T-helper 22 cell (primary cell): ENCODE results near the gene POR.
"Not testable (repeated sequence)": the region's sequence is repeated elsewhere in the genome, so short reads cannot be mapped to it uniquely, and the experiment has no call there.

Experiments
- DNase-seq: peaks from one replicate; pipeline ENCODE4 v3.0.0-alpha.2; 2020; ENCODE audit warnings: low read depth

Gene POR

DNA sequence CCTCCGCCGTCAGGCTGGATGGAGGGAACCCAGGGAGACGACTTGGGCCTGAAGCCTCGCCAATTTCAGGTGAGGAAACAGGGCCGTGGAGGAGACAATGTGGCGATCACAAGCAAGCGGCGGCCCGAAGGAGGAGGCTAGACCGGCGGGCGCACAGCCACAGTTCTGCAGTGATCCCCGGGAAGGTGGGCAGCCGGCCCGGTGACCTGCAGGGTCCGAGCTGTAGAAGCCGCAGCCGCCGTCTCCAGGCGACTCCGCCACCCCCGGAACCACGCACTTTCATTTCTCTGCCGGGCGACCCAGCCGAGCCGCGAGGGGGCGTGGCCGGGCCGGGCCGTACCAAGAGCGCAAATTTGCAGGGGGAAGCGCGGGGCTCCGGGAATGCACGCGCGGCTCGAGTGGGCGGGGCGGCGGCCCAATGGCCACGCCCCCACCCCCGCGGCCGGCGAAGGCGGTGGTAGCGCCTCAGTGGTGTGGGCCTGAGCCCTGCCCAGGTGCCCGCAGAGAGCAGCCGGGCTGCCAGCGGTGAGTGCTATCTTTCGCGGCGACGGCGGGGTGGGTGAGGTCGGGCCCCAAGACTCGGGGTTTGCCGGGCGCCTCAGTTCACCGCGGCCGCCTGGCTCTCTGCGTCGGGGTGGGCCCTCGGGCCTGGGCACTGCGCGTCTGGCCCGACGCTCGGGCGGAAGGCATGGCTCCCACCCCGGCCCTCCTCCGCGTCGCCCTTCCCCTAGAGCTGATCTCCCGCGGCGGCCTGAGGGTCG is at the start of gene POR:
Gene POR (plus strand): TSS at position 501 of the 761 bp plus-strand sequence. CDS start 38,847 bp downstream, outside the sequence.
- DNase-seq = peak; percentile 92

DNA sequence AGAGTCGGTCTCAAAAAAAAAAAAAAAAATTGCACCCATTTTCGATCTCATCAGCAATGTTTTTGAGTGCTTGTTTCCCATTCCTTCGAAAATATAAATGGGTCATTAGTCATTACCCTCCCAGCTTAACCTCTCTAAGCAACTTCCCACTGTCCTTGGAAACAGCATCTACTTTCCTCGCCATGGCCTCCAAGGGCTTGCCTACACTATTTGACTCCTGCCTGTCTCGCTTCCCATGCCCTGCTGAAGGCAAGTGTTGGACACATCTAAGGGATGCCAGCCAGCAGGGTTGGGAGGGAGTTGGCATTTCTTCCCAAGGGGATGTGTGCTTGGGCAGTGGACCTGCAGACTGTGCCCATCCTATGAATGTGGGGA is 48.9 kb upstream of the POR start:
- no peak for DNase-seq

DNA sequence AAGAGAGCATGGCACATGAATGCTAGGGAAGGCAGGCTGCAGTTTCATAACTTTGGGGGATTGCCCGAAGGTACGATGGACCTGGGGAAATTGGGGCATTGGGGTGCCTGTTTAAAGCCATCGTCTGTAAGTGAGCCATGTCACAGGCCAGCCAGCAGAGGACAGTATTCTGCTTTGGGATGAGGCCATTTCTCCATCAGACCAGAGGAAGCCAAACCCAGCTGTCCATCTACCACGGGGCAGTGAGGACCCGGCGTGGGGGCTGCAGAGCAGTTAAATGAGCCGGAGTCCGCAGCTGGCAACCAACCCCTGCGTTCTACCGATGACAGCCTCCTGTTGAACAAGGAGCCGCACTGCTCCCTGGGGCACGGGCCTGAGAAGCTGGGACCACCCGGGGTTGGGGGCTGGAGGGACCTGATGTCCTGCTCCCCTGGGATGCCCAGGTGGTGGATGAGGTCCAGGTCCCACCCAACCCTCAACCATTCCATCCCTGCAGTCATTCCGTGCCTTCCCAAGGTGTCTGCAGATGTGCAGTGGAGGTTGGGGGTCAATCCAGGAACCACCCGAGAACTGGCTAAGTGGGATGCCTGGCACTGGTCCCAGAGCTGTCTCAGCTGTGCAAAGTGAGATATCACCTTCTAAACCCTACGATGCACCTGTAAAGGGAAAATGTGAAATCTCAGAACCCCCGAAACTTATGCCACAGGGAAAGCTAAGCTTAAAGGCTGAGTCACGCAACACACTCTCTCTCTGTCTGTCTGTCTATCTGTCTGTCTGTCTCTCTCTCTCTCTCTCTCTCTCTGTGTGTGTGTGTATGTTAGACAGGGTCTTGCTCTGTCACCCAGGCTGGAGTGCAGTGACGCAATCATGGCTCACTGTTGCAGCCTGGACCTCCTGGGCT is 48.2 kb upstream of the POR start:
- peak; percentile 14 for DNase-seq

DNA sequence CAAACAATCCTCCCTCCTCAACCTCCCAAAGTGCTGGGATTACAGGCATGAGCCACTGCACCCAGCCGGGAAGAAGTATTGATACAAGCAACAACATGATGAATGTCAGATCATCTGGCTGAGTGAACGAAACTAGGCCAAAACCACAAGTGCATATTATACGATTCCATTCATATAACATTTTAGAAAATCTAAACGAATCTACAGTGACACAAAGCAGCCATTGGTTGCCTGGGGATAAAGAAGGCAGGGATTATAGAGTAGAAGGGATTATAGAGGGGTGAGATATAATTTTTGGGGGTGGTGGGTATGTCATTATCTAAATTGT is 47.6 kb upstream of the POR start:
- no peak for DNase-seq

DNA sequence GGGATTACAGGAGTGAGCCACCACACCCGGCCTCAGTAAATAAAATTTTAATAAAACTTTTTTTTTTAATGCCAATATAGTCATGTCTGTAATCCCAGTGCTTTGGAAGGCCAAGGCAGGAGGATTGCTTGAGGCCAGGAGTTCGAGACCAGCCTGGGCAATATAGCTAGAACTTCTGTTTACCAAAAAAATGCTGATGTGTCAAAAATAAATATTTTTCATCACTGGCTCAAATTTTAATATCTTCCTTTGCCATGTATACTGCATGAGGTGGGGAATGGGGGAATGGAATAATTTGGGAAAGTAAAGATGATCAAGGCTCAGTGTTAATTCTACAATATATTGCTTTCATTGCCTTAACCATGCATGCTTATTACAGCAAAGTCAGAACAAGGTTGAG is 46.8 kb upstream of the POR start:
- no peak for DNase-seq

DNA sequence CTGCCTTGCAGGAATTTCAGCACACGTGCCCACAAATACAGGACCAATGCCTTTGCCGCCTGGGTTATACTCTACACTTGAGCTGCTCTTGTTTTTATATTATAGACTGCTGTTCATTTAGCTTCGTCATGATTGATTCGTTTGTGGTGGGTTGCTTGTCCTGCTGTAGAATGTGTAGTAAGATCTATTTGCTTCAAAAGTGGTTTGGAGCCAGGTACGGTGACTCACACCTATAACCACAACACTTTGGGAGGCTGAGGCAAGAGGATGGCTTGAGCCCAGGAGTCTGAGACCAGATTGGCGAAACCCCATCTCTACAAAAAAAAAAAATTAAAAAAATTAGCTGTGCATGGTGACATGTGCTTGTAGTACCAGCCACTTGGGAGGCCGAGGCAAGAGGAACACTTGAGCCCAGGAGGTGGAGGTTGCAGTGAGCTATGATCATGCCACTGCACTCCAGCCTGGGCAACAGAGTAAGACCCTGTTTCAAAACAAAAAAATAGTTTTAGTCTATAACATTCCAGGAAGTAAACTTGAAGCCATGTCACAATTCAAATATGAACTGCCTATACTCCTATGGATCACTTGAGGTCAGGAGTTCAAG is 45.1 kb upstream of the POR start:
- no peak for DNase-seq

DNA sequence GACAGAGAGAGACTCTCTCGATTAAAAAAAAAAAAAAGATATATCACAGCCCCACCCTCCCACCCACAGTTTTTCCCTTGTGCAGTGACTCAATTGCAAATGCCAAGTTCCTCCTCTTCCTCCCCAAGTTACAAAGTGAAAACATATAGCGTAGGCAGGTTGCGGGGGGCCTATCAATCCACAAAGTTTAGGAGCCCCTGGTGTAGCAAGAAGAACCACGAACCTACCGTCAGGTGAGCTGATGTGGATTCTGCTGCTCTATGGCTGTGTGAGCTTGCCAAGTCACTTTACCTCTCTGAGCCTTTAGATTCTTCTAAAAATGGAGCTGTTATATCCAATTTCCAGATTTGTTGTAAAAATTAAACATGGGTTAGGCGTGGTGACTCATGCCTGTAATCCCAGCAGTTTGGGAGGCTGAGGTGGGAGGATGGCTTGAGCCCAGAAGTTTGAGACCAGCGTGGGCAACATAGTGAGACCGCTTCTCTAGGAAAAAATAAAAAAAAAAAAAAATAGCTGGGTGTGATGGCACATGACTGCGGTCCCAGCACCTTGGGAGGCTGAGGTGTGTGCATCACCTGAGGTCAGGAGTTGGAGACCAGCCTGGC is 44.3 kb upstream of the POR start:
- no peak for DNase-seq

DNA sequence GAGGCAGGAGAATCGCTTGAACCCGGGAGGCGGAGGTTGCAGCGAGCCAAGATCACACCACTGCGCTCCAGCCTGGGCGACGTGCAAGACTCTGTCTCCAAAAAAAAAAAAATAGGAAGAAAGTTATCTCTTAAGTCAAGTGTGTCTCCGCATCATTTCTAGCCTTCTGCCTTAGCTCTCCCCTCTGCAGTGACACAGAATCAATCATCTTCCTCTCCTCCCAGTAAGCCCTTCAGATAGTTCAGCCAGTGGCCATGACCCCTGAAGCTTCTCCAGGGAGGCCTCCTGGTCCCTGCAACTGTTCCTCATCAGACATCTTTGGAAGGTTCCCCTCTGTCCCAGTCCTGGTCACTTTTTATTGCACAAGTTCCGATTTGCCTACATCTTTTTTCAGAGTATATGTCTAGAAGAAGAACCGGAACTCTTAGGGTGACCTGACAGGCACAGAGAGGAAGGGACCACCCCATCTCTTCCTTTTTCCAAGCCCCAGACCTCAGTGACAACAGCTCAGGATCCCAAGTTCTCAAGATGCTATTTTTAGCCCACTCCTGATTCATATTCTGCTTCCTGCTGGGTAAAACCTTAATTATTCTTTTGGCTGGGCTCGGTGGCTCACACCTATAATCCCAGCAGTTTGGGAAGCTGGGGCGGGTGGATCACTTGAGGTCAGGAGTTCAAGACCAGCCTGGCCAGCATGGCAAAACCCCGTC is 42.7 kb upstream of the POR start:
- no peak for DNase-seq

DNA sequence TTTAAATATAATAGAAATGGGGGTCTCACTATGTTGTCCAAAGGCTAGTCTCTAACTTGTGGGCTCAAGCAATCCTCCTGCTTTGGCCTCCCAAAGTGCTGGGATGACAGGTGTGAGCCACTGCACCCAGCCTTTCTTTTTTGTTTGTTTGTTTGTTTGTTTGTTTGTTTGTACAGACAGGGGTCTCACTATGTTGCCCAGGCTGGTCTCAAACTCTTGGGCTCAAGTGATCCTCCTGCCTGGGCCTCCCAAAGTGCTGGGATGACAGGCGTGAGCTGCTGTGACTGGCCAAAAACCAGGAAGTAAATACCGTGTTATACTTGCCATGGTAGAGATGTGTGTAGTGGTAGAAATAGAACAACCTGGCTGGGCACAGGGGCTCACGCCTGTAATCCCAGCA is 40.8 kb upstream of the POR start:
- DNase-seq = not testable (repeated sequence)

DNA sequence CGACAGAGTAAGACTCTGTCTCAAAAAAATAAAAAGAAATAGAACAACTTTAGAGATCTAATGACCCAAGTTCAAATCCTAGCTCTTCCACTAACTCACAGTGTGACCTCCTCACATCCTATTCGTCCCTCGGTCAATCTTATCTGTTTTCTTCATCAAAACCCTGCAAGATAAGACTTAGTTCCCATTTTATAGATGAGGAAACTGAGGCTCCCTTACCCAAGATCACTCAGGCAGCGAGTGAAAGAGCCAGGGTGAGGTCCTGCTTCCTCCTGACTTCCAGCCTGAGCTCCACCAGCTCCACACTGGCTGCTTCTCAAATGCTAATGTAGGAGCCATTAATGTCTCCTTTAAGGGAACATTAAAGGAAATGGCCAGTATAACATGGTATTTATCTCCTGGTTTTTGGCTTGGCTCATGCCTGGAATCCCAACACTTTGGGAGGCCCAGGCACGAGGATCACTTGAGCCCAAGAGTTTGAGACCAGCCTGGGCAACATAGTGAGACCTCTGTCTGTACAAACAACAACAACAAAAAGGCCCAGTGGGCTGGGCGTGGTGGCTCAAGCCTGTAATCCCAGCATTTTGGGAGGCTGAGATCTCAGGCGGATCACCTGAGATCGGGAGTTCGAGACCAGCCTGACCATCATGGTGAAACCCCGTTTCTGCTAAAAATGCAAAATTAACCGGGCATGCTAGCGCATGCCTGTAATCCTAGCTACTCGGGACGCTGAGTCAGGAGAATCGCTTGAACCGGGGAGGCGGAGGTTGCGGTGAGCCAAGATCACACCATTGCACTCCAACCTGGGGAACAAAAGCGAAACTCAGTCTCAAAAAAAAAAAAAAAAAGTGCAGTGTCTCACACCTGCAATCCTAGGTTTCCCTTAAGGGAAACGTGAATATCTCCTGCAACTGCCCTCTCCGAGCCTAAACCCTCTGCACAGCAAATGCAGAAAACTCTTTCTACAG is 39.6 kb upstream of the POR start:
- DNase-seq = no peak

DNA sequence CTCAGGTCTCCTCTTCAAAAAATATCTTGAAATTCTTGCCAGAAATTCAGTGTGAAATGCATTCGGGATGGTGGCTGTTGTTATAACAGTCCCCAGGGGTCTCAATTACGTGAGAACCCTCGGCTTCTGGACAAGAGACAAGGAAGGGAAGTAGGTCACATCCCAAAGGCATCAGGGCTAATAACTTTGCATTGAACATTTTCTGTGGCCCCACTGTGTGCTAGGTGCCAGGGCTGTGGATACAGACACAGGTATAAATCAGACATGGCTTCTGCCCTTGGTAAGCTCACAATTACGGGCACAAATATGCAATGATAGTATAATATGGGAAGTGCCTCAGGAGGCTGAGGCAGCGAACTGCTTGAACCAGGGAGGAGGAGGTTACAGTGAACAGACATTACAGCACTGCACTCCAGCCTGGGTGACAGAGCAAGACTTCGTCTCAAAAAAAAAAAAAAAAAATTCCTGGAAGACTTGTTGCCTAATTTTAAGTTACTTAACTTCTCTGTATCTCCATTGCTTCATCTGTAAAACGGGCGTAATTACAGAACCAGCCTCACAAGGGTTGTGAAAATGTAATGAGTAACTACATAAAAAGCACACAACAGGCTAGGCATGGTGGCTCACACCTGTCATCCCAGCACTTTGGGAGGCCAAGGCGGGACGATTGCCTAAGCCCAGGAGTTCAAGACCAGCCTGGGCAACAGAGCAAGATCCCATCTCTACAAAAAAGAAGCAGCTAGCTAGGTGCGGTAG is 38.7 kb upstream of the POR start:
- no peak for DNase-seq

DNA sequence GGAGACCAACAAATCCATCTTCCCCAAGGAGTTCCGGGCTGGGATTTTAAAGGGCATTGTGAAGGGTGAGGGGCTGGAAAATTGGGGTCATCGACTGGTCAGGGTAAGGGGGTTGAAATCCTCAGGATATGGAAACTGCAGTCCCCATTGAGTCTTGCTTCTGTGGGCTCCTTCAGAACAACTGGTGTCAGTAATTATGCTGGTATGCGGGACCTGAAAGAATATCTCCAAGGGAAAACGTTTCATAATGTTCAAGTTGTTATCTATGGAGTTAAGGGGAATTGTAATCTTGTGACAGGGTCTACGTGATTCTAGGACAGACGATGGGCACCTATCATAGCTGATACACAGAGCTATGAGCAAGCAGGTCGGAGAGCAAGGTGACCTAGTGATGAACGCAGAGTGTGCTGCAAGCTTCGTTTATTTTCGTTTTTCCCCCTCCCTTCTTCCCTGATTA is 36.6 kb upstream of the POR start:
- no peak for DNase-seq

DNA sequence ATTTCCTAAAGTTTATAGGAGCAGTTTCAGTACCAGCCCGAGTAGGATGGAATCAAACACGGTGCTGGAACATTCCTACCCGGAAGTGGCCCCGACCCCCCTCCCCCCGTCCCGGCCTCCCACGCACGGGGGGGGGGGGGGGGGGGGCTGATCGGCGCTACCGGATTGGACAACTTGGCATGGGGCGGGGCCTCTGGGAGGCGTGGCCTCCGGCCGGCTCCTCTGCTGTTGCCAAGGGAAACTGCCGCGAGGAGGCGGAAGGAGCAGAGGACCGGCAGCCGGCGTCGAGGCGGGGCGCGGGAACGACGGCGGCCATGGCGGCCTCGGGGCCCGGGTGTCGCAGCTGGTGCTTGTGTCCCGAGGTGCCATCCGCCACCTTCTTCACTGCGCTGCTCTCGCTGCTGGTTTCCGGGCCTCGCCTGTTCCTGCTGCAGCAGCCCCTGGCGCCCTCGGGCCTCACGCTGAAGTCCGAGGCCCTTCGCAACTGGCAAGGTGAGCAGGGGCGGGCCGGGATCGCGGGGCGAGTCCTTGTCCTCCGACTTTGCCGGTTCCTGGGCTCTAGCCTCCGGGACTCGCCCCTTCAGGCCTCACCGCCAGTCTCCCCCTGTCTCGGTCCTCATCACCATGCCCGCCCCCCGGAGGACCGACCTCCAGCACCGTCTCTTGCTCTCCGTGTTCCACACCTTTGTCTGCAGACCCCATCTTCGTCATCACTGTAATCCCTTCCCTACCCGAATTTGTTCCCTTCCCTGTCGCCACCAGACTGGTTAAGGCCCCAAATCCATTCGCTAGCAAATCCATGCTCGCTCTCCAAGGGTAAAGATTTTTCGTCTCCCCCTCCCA is 36.0 kb upstream of the POR start, which contains the start of gene RHBDD2:
Gene RHBDD2 (plus strand): TSS at position 266 of the 843 bp plus-strand sequence. CDS start 49 bp downstream, at position 315.
- peak; percentile 94 for DNase-seq

DNA sequence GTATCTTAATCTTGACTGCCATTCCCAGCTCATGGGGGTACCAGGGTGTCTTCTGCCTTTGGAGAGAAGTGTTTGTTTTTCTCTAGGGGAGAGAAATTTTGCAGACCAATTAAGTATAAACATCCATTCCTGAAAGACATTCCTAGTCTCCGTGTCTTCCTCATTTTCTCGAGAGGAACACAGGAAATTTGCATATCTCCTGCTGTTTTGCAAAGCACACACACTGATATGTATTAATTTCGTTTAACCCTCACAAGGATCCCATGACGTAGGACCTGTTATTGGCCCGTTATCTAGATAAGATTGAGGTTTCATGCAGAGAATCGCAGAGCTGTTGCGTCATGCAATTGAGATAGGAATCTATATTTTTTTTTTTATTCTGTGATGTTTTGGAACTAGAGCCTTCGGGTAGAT is 35.2 kb upstream of the POR start:
- DNase-seq = peak; percentile 53

DNA sequence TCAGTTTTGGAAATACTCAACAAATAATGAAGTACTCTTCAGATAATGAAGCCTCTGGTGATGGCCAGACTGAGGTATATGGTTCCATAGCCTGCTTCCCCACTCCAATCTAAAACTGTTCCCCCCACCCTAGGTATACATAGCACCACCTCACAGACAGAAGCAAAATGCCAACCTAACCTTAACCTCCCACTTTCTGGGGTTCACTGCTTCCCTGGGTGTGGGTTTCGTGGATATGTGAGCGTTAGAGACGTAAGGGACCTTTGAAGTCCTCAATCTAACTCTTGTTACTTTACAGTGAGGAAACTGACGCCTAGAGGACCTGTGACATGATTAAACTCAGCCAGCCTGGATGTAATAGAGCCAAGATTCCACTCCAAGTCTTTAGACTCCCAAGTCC is 34.7 kb upstream of the POR start:
- DNase-seq = no peak

DNA sequence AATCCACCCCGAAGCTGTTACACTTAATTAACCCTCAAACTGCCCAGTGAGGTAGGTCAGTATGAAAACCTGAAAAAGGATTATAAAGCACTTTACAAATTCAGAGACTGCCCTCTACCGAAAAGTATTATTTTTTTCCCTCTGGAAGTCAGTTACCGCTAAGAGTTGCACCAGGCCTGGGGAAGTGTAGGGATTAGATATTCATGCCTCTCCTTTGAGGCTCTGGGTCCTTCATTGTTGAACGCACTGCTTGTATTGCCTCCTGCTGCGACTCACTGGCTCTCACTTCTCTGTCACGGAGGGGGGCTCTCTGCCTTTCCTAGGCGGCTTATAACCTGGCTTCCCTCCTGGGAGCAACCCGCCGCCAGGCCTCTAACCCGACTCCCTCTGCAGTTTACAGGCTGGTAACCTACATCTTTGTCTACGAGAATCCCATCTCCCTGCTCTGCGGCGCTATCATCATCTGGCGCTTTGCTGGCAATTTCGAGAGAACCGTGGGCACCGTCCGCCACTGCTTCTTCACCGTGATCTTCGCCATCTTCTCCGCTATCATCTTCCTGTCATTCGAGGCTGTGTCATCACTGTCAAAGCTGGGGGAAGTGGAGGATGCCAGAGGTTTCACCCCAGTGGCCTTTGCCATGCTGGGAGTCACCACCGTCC is 33.4 kb upstream of the POR start:
- no peak for DNase-seq

DNA sequence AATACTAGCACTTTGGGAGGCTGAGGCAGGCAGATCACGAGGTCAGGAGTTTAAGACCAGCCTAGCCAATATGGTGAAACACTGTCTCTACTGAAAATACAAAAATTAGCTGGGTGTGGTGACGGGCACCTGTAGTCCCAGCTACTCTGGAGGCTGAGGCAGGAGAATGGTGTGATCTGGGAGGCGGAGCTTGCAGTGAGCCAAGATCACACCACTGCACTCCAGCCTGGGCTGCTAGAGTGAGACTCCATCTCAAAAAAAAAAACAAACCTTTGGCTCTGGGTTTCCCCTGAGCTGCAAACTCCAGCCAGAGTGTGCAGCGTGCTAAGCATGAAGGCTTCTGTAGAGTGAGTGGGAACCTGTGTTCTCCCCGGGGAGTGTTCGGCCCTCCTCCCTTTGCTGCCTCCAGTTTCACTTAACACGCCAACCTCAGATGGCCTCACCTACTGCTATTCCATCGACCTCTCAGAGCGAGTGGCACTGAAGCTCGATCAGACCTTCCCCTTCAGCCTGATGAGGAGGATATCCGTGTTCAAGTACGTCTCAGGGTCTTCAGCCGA is 31.6 kb upstream of the POR start:
- not testable (repeated sequence) for DNase-seq

DNA sequence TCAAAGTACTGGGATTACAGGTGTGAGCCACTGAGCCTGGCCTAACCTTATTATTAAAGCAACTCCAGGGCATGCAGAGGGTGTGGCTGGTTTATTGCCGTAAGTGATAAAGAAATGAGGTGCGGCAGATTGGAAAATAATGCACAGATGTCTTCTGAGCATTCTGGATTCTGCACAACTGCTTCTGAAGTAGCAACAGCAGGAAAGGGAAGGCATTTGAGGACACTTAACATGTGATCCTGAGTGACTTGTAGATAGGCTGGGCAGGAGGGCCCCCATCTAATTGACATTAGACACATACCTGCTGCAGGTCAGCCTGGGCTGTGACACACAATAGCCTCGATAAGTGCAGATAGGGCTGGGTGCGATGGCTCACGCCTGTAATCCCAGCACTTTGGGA is 30.5 kb upstream of the POR start:
- DNase-seq = no peak
